PC-3 (cell line): Measurements from ENCODE around the gene MMP1.

Experiments used
- CTCF ChIP-seq: fragments of 300-600 bp; sonication (generic); conservative IDR thresholded peaks from 2 replicates; pipeline ENCODE4 v1.5.1; 2017; ENCODE audit warnings: antibody characterized with exemption, low read depth, mild to moderate bottlenecking, low read length
- EZH2 ChIP-seq: fragments of 300-600 bp; sonication (generic); IDR thresholded peaks from one replicate; pipeline ENCODE4 v1.6.1; 2017; ENCODE audit warnings: antibody characterized with exemption, mild to moderate bottlenecking, low read length; ENCODE audit not compliant: unreplicated experiment

GRCh38 chr11:102806296-102806695, 8.3 kb upstream of the MMP1 start:
- TF ChIP-seq CTCF (no peak), EZH2 (no peak)
